T-cell (primary cell): ENCODE measurements around the gene PTAR1. TPM values are rescaled to one million over a fixed set of nuclear protein-coding genes. Genes with fewer than 3 reads are reported as not detected.

Experiments
- ATAC-seq, 4 experiments: fragments of 200-7000 bp in 3 of 4; fragments of 150-1000 bp in 1 of 4; cut with Tn5 transposase; replicated peaks in 1 of 4; 1 replicate in 3 of 4; 2 replicates in 1 of 4; pipeline ENCODE4 v1.10.0; 2021; ENCODE audit warnings: moderate library complexity in 3 of 4, mild to moderate bottlenecking in 2 of 4, moderate number of reproducible peaks in 1 of 4
- CTCF ChIA-PET, 2 donors: fragments of 300-600 bp; sonication (Branson Sonifier 250); formaldehyde crosslinking; loops; one replicate each; lab custom pipeline; 2022; ENCODE audit warnings: antibody characterized with exemption in 2 of 2; lab: Charles Lee
- POLR2A ChIA-PET, 2 donors: fragments of 300-600 bp; sonication (Branson Sonifier 250); formaldehyde crosslinking; loops; one replicate each; lab custom pipeline; 2022; ENCODE audit warnings: antibody characterized with exemption in 2 of 2; lab: Charles Lee
- DNase-seq, 35 experiments: peaks; one replicate each; pipeline versions ENCODE4 v3.0.0 to v3.0.0-alpha.2; 2013 to 2023
- H3K27ac ChIP-seq: one replicate; pipeline ENCODE4 v1.5.1; 2013; ENCODE audit warnings: low read length
- H3K27me3 ChIP-seq, 2 experiments: replicated peaks in 1 of 2; 1 replicate in 1 of 2; 2 replicates in 1 of 2; pipeline versions ENCODE4 v1.6.1 to v1.7.0; 2013; ENCODE audit warnings: low read length in 1 of 2, mixed read lengths in 1 of 2; ENCODE audit not compliant: control insufficient read depth in 2 of 2, insufficient read depth in 2 of 2; ENCODE audit errors: extremely low read depth in 1 of 2
- H3K36me3 ChIP-seq, 2 donors: 1 replicate in 1 of 2; 2 replicates in 1 of 2; pipeline versions ENCODE4 v1.6.1 to v1.7.0; 2013; ENCODE audit warnings: low read length in 1 of 2; ENCODE audit not compliant: control insufficient read depth in 2 of 2, insufficient read depth in 1 of 2; ENCODE audit errors: extremely low read depth in 1 of 2
- H3K4me1 ChIP-seq, 2 experiments: 1 replicate in 1 of 2; 2 replicates in 1 of 2; pipeline versions ENCODE4 v1.6.1 to v1.7.0; 2013; ENCODE audit warnings: low read length in 2 of 2, mixed read lengths in 1 of 2; ENCODE audit not compliant: insufficient read depth in 2 of 2, control insufficient read depth in 1 of 2; ENCODE audit errors: extremely low read depth in 1 of 2
- H3K4me3 ChIP-seq, 2 donors: 1 replicate in 1 of 2; 2 replicates in 1 of 2; pipeline versions ENCODE4 v1.5.1 to v1.7.0; 2013; ENCODE audit warnings: mild to moderate bottlenecking in 2 of 2, low read length in 1 of 2, moderate library complexity in 1 of 2; ENCODE audit not compliant: control insufficient read depth in 1 of 2; ENCODE audit errors: extremely low read depth in 1 of 2
- H3K9me3 ChIP-seq: 2 replicates; pipeline ENCODE4 v1.7.0; 2013
- H3K27ac Mint-ChIP-seq, 2 donors: one replicate each; pipeline ENCODE4 v1.8.0; 2020 to 2021; ENCODE audit warnings: mild to moderate bottlenecking in 2 of 2, mixed read lengths in 2 of 2
- H3K27me3 Mint-ChIP-seq, 2 donors: one replicate each; pipeline ENCODE4 v1.8.0; 2021 to 2022; ENCODE audit warnings: mixed read lengths in 2 of 2
- H3K36me3 Mint-ChIP-seq: one replicate; pipeline ENCODE4 v1.8.0; 2021; ENCODE audit warnings: mixed read lengths
- H3K4me1 Mint-ChIP-seq, 3 donors: one replicate each; pipeline ENCODE4 v1.8.0; 2020 to 2022; ENCODE audit warnings: mixed read lengths in 3 of 3, mild to moderate bottlenecking in 1 of 3
- H3K4me3 Mint-ChIP-seq, 3 donors: one replicate each; pipeline ENCODE4 v1.8.0; 2020 to 2022; ENCODE audit warnings: mild to moderate bottlenecking in 3 of 3, mixed read lengths in 3 of 3, moderate library complexity in 3 of 3
- H3K9me3 Mint-ChIP-seq, 3 donors: one replicate each; pipeline ENCODE4 v1.8.0; 2020 to 2022; ENCODE audit warnings: mixed read lengths in 3 of 3
- WGBS: methylation state at CpG from one replicate; pipeline ENCODE4 v1.1.5; 2013; ENCODE audit warnings: missing lambda C conversion rate; ENCODE audit not compliant: insufficient coverage; 5-methylcytosine and 5-hydroxymethylcytosine counted together
- total RNA-seq, 35 experiments: library from RNA in 6 of 35; stranded (reverse) in 6 of 35; fragments of 120-200 nt in 1 of 35; gene quantifications; one replicate each; pipeline versions ENCODE4 v1.2.1 to v1.2.4 and lab custom pipeline; 2013 to 2026

The PTAR1 gene
- total RNA-seq, 5 donors from 2014 or later (not counting 1 experiment from before 2014, with no cell fraction given), result 57.4 to 90.5 (median 67.6) TPM

DNA sequence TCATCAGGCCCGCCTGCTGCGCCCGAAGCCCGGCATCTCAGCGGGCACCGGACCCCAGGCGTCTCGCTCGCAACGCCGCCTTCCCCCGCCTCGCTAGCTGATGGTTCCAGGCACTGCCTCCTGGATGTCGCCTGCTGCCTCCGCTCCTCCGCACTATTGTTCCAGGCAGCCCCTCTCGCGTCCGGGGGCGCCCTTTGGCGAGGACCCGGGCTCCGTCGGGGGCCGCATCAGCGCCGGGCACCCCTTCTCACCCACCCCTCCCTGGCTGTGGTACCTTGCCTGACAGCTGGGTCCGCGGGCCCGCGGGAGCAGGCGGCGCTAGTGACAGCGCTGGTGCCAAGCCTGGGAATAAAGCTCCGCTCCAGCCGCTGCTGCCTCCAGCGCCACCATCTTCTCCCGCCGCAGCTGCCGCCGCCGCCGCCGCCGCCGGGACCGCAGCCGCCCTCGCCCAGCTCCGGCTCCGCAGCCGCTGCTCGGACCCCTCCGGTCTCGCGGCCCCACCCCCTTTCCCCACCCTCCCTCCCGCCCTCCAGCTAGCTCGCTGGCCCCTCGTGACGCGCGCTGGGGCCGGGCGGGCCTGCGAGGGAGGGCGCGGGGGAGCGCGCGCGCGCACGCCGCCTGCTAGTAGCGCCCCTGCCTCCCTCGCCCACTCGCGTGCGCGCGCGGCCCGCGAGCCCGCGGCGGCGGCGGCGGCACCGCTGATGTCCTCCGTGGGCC lies 87.8 kb downstream of the PTAR1 start, which contains the start of gene APBA1:
TSS of gene APBA1 (minus strand) at position 493 of the 717 bp plus-strand sequence.
- Histone ChIP-seq H3K4me1 (peaks cover 14 to 17% of the 10 kb centered on the region in 2 experiments), H3K27ac (no peak within 1 kb of the TSS), H3K27me3 (peaks cover 3 to 27% of the 10 kb centered on the region in 2 experiments), H3K9me3 (no peaks in the 10 kb centered on the region), H3K36me3 (no peaks in the 10 kb centered on the region), H3K4me3 (peak within 1 kb of the TSS; percentile 57 to 80)
- H3K27me3 Mint-ChIP-seq, result peaks cover 8 to 15% of the 10 kb centered on the region in 2 donors
- WGBS, result under 1% methylated on average over 88 of the region's 92 CpGs
- H3K36me3 Mint-ChIP-seq, result no peaks in the 10 kb centered on the region
- CTCF ChIA-PET, result interaction anchor here (1.4 to 2.1 kb wide), 3 partner anchors 20 to 89 kb away, joined by 3 to 5 read pairs (median 5); partner anchors contain the start of gene PTAR1 (in 1 of the 2)
- H3K9me3 Mint-ChIP-seq, result no peaks in the 10 kb centered on the region
- POLR2A ChIA-PET, result interaction anchor here in 1 of 2 donors (0.6 kb wide), 1 partner anchor 508 kb away, joined by 12 read pairs; no protein-coding TSS in a partner anchor
- ATAC-seq (peak; percentile 69 to 73 (median 72)), DNase-seq (peak in 32 of 35 experiments; percentile 3 to 71 (median 30))
- peak within 1 kb of the TSS; percentile 82 to 88 (median 82) for H3K4me3 Mint-ChIP-seq
- peaks cover 20 to 36% (median 28%) of the 10 kb centered on the region in 3 donors for H3K4me1 Mint-ChIP-seq
- H3K27ac Mint-ChIP-seq, result no peak within 1 kb of the TSS

DNA sequence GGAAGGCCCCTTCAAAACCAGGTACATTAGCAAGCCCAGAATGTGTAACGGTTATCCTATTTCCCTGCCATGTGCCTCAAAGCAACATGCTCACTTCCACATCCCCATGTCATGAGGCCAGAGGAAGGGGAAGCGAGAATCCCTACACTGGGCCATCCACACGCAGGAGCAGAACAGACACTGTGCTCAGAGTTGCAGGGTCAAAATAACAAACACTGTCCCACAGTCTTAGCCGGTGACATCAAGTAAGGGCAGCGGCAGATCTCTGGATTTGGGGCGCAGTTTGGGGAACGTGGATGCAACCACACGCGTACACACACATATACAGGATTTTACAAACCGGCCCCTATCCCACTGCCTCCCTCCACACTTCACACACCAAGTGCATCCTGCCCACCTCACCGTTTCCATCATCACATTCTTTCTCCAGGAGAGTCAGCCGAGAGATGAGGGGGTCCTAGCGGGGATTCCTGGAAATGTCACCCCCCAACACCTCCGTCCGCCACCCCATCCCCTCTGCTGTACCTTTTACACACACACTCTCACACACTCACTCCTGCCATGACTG lies 88.4 kb downstream of the PTAR1 start:
- ChIA-PET POLR2A (no interaction called here), CTCF (interaction anchor here (1.5 to 2.1 kb wide), 2 partner anchors 87 to 89 kb away, joined by 5 read pairs; partner anchors contain the start of gene PTAR1 (in 1 of the 2))
- Histone ChIP-seq H3K36me3 (no peaks in the 10 kb centered on the region), H3K9me3 (no peaks in the 10 kb centered on the region), H3K27me3 (peaks cover 3 to 27% of the 10 kb centered on the region in 2 experiments), H3K4me1 (peaks cover 14 to 17% of the 10 kb centered on the region in 2 experiments), H3K4me3 (peak overlapping the region; percentile 41 to 61), H3K27ac (no peak overlapping the region)
- Mint-ChIP-seq H3K27ac (no peak overlapping the region), H3K4me1 (peaks cover 20 to 36% (median 28%) of the 10 kb centered on the region in 3 donors), H3K9me3 (no peaks in the 10 kb centered on the region), H3K4me3 (peak overlapping the region; percentile 69 to 75 (median 71)), H3K27me3 (peaks cover 8 to 15% of the 10 kb centered on the region in 2 donors), H3K36me3 (no peaks in the 10 kb centered on the region)
- DNase-seq, result peak in 1 of 35 experiments; percentile 2
- WGBS, result 55% methylated on average over 13 of the region's 15 CpGs
- ATAC-seq, result peak in 1 of 4 experiments; percentile 5

DNA sequence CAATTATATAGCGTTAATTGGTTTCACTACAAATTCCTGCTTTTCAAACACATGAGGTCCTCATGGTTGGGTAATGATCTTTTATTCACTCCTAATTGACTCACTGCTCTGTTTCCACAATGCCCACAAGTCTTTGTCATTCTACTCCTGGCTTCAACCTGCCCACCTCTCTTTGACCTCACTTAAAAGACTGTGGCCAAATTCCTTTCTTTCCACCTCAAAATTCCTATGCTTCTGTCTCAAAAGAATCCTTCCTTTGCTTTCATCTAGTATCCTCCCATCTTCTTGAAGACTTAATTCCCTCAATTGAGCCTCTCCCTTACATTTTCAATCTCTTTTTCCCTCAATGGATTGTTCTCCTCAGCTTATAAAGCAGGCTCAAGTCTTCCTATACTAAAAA lies 92.5 kb downstream of the PTAR1 start:
- Histone ChIP-seq H3K27me3 (peaks cover 8 to 12% of the 10 kb centered on the region in 2 experiments), H3K27ac (no peak overlapping the region), H3K36me3 (no peaks in the 10 kb centered on the region), H3K4me1 (peaks cover 0 to 8% of the 10 kb centered on the region in 2 experiments), H3K4me3 (no peak overlapping the region), H3K9me3 (no peaks in the 10 kb centered on the region)
- no peak for DNase-seq
- POLR2A ChIA-PET, result no interaction called here
- no CpG with 5 or more reads among the region's 1 CpG for WGBS
- Mint-ChIP-seq H3K36me3 (no peaks in the 10 kb centered on the region), H3K27me3 (peaks cover 16 to 18% of the 10 kb centered on the region in 2 donors), H3K4me1 (peaks cover 8 to 11% (median 9%) of the 10 kb centered on the region in 3 donors), H3K9me3 (no peaks in the 10 kb centered on the region), H3K27ac (no peak overlapping the region), H3K4me3 (no peak overlapping the region)
- CTCF ChIA-PET, result no interaction called here
- no peak for ATAC-seq

DNA sequence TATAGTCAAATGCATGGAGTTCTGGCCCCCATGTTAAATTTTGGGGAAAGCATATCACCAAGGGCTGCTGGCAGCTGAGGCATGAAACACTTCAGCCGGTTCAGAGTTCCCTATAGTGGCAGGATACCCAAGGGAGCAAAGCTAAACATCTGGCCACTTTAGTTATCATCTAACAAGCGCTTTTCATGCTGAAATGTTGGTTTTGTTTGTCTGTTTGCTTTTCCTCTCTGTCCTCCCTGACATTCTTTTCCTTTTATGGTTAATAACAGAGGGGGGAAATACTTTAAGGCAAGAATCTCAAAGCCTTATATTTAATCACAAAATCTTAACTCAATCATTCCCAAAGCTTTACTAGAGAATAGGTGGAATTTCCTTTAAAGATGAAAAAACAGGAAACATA lies 99.5 kb downstream of the PTAR1 start:
- DNase-seq (no peak), ATAC-seq (no peak)
- Mint-ChIP-seq H3K27ac (no peak overlapping the region), H3K36me3 (no peaks in the 10 kb centered on the region), H3K27me3 (peaks cover 5 to 30% of the 10 kb centered on the region in 2 donors), H3K4me1 (no peaks in the 10 kb centered on the region), H3K9me3 (no peaks in the 10 kb centered on the region), H3K4me3 (no peak overlapping the region)
- peaks cover 0 to 2% of the 10 kb centered on the region in 2 experiments for H3K27me3 ChIP-seq
- POLR2A ChIA-PET, result no interaction called here
- no peaks in the 10 kb centered on the region for H3K36me3 ChIP-seq
- H3K27ac ChIP-seq, result no peak overlapping the region
- no peaks in the 10 kb centered on the region for H3K9me3 ChIP-seq
- CTCF ChIA-PET, result no interaction called here
- H3K4me3 ChIP-seq, result no peak overlapping the region
- WGBS, result no CpG with 5 or more reads among the region's 2 CpGs
- no peaks in the 10 kb centered on the region for H3K4me1 ChIP-seq

Other genes with a start within 250 kb of the PTAR1 start
- 1 to 10 TPM in 2 of 5 donors, under 1 TPM in 3; 0.51 to 1.8 (median 0.78) TPM for gene APBA1, start 87.6 kb downstream of the PTAR1 start, total RNA-seq
- gene CFAP95, start 60.8 kb upstream of the PTAR1 start, total RNA-seq, result not detected